NCI-H2081 treated with DMSO at 0.1 percent for 48 hours (cell line): Measurements from ENCODE around the gene GDE1.

Experiments
- DNase-seq: peaks from one replicate; lab custom pipeline; 2025; lab: John Stamatoyannopoulos, UW

The GDE1 gene

GRCh38 chr16:19523559-19524355, 1.9 kb upstream of the GDE1 start, which contains the start of gene CCP110:
Gene CCP110 (plus strand): TSS chr16:19523942. CDS start chr16:19527882, 3,940 bp downstream.
- peak; percentile 84 for DNase-seq

- no peak for DNase-seq
Measured at GRCh38 chr16:19523184-19523558, 1.3 kb upstream of the GDE1 start.

GRCh38 chr16:19522760-19523159, 862 bp upstream of the GDE1 start:
- no peak for DNase-seq

- no peak for DNase-seq
Measured at GRCh38 chr16:19522397-19522732, 467 bp upstream of the GDE1 start.

GRCh38 chr16:19520861-19521331, 1.0 kb downstream of the GDE1 start:
- no peak for DNase-seq

- DNase-seq = no peak
Measured at GRCh38 chr16:19518388-19518787, 3.5 kb downstream of the GDE1 start.

- DNase-seq = no peak
Measured at GRCh38 chr16:19517424-19518089, 4.3 kb downstream of the GDE1 start.

- DNase-seq = no peak
Measured at GRCh38 chr16:19515757-19516156, 6.1 kb downstream of the GDE1 start.

- no peak for DNase-seq
Measured at GRCh38 chr16:19513377-19514053, 8.4 kb downstream of the GDE1 start.

- DNase-seq = no peak
Measured at GRCh38 chr16:19512297-19512696, 9.6 kb downstream of the GDE1 start.

- DNase-seq = no peak
Measured at GRCh38 chr16:19507867-19508266, 14.0 kb downstream of the GDE1 start.

- DNase-seq = no peak
Measured at GRCh38 chr16:19506965-19507364, 14.9 kb downstream of the GDE1 start.

- DNase-seq = no peak
Measured at GRCh38 chr16:19505600-19506303, 16.1 kb downstream of the GDE1 start.

- DNase-seq = no peak
Measured at GRCh38 chr16:19503461-19504075, 18.3 kb downstream of the GDE1 start.

GRCh38 chr16:19502395-19503131, 19.3 kb downstream of the GDE1 start:
- DNase-seq = no peak

- no peak for DNase-seq
Measured at GRCh38 chr16:19499481-19499880, 22.4 kb downstream of the GDE1 start.

- no peak for DNase-seq
Measured at GRCh38 chr16:19499006-19499405, 22.9 kb downstream of the GDE1 start.

GRCh38 chr16:19497176-19497575, 24.7 kb downstream of the GDE1 start:
- no peak for DNase-seq

GRCh38 chr16:19490619-19491018, 31.3 kb downstream of the GDE1 start:
- no peak for DNase-seq

- no peak for DNase-seq
Measured at GRCh38 chr16:19488213-19488640, 33.7 kb downstream of the GDE1 start.

- no peak for DNase-seq
Measured at GRCh38 chr16:19486750-19487325, 35.1 kb downstream of the GDE1 start.
